Head of caudate nucleus (tissue), 42 donors: Measurements from ENCODE around the gene PRDM15.

Experiments
- DNase-seq, 42 donors: peaks; one replicate each; pipeline versions ENCODE4 v3.0.0 to v3.0.0-alpha.2; 2020 to 2021; ENCODE audit warnings: mixed read lengths in 7 of 42
- intact Hi-C: fragments of 100-400 bp; cut with DNase I; formaldehyde crosslinking; loops from one replicate; pipeline ENCODE4 v1.15.0; 2022

Gene PRDM15

DNA sequence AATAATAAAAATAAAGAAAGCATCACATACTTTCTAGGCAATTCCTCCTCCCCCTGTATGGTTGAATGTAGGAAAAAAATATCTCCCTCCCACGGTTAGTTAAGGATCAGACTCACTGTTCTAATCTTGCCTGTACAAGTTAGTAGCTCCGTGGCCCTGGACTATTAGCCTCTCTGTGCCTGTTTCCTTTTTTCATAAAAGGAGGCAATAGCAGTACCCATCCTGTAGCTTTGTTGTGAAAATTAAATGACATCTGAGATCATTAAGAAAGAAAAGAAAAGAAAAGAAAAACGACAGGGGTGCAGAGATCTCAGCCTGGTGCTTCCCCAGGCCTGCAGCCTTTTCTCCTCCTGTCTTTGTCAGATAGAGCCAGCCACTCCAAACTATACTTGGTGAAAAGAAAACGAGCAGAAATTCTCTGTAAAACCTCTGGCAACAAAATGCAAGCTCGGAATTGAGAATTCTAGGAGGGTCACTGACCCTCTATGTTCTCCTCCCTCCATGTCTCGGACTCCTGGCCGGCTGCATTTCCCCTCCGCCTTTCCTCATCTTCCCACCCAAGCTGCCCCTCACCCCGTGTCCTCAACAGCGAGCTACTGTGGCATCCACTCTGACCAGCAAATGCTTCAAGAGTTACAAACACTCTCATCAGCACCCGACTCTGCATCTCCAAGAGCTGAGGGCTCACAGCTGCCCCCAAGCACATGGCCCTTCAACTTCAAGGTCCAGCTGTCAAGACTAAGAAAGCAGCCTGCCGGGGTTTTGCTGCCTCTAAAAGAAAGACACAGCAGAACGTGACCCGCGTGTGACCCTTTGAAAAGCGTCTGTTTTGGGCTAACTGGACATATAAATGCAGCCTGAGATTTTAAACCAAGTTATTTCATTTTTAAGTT, 125.9 kb downstream of the PRDM15 start:
- intact Hi-C loops, result no loop called here
- DNase-seq, result no peak

DNA sequence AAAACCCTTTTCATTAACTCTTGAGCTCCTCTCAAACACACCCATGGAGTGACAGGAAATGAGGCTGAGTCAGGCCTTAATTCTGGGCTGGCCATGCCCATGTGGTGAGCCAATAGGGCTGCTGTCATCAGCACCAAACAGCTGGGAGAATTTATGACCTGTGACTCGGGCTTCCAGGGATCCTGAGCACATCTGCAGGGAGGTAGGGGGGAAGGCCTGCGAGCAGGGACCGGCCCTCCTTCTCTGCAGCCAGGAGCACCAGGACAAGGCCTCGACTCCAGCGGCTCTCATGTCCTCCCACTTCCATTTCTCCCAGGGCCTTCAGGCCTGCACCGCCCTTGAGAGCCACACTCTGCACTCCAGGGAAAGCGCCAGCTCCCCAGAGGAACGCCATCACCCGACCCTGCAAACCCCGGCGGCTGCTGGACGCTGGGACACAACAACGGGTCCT, 126.9 kb downstream of the PRDM15 start:
- no peak for DNase-seq
- intact Hi-C loops, result no loop called here

DNA sequence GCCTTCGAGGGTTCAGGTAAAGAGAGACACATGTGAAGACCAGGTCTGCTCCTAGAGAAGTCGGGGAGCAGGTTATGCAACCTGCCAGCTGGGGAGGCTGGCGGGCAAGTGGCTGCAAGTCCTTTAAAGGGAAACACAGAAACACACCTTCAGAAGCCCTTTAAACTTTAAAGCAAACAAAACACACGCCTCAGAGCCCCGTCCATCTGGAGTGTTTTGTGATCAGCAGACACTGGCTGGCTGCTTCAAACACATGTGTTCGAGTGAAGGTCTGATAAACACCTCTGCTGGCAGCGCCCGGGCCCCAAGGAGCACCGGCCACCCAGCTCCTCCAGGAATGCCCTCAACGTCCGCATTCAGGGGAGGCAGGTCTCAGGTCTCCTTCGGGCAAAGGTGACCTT, 127.5 kb downstream of the PRDM15 start:
- DNase-seq, result no peak

DNA sequence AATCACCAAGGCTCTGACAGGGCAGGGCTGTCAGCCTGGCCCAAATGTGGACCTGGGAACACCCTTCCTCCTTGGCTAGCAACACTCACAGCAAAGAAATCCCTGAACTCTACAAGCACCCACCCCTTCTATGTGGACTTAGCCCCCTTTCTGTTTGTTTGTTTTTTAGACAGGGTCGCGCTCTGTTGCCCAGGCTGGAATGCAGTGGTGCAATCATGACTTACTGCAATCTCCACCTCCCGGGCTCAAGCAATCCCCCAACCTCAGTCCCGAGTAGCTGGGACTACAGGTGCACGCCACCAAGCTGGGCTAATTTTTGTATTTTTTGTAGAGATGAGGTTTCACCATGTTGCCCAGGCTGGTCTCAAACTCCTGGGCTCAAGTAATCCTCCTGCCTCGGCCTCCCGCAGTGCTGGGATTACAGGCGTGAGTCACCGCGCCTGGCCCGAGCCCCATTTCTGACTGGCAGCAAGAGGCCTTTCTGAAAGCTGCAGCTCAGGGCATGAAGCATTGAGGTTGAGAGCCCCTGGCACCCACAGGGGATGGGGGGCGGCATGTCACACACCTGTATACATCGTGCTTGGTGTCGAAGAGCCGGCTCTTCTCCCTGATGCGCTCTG, 128.5 kb downstream of the PRDM15 start:
- DNase-seq, result no peak
- intact Hi-C loops, result no loop called here

More for the DNA sequence above, 127.5 kb downstream of the PRDM15 start:
- intact Hi-C loops, result no loop called here

DNA sequence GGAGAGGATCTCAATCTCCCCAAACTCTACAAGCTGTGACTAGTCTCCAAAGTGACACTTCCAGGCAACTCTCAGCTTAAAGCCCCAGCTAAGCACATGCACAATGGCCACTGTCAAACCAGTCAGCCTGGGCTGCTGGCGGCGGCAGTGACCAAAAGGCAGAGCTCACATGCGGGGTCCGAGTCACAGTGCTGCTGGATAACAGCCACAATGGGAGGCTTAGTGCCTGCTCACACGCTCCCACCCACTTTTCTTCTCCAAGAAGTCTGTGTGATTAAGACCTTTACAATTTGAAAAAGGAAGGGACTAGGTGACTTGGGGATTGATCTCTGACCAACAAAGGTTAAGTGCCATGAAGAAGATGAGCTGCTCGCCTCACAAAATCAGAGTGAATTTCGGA, 129.1 kb downstream of the PRDM15 start:
- no peak for DNase-seq
- intact Hi-C loops, result no loop called here

DNA sequence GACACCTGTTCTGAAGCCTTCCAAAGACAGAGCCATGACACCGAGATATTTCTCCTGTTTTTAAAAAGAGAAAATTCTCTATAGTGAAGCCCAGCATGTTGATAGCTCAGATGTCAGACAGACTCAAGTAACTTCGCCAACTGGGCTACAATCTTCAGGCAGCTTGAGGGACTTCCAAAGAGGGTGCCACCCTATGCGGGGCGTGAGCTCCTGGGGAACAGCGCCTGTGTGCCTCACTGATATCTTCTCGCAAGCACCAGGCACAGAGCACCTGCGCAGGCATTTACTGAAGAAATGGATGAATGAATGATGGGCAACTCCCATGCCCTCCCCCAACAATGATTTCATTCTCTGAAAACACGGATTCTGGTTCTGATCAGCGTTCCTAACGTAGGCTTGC, 129.9 kb downstream of the PRDM15 start:
- intact Hi-C loops, result no loop called here
- no peak for DNase-seq
